ENCODE data around the gene CHRNB4.

The CHRNB4 gene

DNA sequence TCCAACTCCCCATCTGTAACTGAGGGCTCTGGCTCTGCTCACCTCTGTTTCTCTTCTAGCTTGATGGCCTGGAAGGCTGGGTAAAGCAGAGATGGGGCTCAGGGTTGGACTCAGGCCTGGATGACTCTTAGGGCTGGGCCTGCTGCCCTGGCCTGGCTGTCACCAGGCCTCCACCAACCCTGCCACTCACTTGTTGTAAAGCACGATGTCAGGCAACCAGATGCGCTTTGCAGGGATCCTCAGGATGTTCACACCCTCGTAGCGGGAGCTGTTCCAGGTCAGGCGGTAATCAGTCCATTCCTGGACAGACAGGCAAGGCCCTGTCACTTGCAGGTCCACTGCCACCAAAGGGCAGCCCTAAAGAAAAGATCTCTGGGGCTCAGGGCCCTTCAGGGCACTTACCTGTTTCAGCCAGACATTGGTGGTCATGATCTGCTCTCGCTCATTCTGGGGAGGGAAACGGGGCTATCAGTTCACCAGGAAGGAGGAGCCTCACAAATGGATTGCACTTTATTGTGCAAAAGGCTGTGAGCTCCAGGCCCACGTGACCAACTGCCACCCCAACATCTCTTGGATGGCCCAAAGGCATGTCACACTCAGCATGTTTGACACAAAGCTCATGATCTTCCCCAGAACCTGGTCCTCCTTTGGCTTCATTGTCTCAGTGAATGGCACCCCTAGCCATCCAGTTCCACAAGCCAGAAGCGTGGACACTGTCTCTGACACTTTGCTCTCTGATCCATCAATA lies 9.9 kb downstream of the CHRNB4 start:
- DNase-seq (ENCODE audit: low spot score): no peak

DNA sequence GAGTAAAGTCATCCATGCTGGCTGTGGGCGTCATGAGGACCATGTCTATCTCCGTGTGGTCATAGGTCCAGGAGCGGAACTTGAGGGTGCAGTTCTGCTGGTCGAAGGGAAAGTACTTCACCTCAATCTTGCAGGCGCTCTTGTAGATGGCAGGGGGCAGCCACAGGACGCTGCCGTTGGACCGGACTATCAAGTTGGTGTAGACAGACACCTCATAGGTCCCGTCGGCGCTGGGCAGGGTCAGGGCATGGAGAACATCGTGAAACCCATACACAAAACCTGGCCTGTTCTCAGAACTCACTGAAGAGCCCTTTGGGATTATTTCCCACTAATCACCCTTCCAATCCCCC lies 11.3 kb downstream of the CHRNB4 start:
- no peak for DNase-seq (ENCODE audit: low spot score)

DNA sequence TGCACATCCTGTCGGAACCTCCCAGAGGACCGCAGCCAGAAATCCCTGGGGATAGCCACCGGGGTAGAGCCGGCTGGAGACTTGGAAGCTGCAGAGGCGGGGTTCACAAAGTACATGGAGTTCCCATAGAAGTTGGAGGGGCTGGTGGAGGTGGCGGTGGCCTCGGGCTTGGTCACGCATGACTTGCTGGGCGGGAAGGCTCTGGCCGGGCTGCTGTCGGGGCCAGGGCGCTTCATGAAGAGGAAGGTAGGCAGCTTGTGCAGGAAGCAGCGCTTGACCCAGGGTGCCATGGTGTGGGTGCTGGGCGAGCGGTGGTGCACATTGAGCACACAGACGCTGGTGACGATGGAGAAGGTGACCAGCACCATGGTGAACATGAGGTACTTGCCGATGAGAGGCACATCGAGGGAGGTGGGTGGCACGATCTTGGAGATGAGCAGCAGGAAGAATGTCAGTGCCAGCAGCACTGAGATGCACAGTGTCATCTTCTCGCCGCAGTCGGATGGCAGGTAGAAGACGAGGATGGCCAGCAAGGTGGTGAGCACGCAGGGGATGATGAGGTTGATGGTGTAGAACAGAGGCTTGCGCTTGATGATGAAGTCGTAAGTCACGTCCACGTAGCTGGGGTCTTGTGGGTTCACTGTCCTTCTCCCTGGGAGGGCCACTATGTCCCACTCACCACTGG lies 11.8 kb downstream of the CHRNB4 start:
- DNase-seq (ENCODE audit: low spot score): no peak

DNA sequence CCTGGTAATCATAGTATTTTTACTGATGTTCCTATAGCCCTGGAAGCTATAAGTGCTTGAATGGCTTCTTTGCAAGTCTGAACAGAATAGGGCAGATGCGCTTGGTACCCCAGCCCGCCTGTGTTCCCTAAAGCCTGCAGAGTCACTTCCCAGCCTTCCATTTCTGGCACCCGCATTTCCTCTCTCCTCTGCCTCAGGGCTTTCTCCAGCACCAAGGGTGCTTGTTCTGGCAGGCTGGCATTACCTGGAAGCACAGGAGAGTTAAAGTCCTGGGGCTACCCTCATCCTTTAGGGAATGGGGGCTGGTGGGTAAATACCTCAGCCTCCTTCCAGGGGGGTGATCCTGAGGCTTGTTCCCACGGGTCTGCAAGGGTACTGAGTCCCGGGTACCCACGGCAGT lies 12.8 kb downstream of the CHRNB4 start:
- DNase-seq (ENCODE audit: low spot score): no peak

DNA sequence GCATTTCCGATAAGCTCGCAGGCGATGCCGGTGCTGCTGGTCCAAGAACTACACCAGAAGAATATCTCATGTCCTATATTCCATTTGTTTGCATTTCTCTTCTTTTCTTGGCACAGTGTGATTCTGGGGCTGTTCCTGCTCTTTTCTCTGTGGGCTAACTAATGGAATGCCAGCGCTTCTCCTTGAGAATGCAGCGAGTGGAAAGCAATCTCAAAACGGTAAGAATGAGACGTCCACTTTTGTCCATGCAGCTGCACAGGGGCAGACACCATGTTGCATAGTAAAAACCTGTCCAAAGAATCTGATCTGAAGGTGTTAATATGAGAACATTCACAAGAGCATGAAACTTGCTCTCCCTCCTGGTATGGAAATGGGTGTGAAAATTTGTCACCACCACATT lies 13.7 kb downstream of the CHRNB4 start:
- DNase-seq (ENCODE audit: low spot score): no peak

DNA sequence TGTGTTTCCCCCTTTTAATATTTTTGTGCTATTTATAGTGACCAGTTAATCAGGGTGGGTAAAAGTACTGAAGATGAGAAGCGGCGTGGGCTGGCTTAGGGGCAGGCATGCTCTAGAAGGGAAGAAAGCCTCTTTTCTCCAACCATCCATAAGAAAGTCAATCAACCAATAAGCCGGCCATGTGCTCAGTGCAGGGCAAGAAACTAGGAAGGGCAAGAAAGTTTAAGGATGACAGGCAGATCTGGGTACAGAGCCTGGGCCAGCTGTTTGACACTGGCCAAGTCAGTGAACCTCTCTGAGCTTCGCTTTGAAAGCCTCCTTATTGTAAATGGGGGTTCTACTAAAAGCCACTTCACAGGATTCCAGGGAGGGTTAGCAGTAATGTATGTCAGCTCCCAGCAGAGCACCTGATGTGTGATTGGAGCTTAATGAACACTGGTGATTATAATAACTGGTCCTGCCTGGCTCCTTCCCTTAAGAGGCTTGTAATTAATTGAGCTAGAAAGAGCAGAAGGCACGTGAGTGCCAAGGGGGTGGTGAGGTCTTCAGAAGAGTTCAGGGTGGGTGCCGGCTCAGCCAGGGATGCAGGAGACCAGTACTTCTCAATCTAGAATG lies 14.5 kb downstream of the CHRNB4 start:
- no peak for DNase-seq (ENCODE audit: low spot score)

DNA sequence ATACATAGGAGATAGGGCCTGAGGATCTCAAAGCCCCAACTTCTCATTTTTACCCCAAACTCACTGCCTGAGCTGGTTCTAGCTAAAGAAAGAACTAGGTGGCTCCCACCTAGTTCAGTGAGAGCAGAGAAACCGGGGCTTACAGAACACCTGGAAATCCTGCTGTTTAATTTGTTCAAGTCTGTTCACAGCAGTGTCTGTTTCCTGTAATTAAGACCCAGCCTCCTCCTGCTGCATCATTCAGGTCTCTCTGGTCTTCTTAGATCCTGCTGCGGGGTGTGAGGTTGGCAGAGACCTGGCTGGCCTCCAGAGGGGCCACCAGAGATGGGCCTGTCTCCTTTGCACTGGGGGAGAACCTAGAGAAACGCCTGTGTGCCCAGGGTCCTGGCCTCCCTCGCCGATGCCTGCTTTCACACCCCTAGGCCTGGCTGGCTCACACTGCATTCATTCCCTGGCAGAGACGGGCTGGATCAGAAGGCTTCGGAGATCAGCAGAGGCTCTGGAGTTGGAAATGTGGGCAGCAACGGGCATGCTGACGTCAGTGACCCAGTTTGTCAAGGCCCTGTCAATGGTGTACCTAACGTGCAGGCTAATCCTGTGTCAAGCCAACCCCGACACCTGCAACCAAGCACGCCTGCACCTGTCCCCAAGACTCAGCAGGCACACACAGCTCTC lies 15.3 kb downstream of the CHRNB4 start:
- no peak for DNase-seq (ENCODE audit: low spot score)

DNA sequence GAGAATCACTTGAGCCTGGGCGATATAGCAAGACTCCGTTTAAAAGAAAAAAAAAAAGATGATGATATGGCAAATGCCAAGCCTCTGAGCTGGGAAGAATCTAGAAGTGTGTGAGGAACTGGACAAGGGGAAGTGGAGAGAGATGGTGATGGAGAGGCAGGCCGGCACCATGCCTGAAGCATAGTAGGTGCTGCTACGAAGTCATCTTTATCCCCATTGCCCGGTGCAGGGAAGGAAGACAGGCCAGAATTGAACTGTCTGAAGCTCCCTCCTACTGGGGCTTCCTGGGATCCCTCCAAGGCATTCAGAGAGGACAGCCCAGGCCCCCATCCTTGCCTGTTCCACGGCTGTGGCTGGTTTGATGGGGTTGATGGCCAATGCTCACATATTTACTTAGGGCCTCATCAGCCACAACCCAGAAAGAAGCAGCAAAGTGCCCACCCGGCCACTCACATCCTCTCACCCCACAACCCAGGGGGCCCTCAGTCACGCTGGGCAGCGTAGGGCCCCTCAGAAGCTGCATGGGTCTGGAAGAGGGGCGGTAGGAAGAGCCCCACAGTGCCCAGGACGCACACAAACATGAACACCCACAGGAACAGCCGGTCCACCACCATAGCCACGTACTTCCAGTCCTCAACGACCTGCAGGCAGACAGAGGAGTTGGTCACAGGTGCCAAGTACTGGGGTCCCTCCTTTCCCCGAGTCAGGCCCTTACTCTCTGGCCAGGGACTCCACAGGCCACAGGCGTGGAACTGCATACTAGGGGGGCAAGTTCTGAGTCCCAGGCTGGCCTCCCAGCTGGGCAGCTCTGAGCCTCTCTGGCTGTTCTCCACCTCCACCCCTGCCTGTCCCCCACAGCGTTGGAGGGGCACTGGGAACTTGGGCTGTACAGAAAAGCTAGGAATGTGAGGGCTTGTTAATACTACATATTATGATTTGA lies 16.1 kb downstream of the CHRNB4 start:
- no peak for DNase-seq (ENCODE audit: low spot score)

DNA sequence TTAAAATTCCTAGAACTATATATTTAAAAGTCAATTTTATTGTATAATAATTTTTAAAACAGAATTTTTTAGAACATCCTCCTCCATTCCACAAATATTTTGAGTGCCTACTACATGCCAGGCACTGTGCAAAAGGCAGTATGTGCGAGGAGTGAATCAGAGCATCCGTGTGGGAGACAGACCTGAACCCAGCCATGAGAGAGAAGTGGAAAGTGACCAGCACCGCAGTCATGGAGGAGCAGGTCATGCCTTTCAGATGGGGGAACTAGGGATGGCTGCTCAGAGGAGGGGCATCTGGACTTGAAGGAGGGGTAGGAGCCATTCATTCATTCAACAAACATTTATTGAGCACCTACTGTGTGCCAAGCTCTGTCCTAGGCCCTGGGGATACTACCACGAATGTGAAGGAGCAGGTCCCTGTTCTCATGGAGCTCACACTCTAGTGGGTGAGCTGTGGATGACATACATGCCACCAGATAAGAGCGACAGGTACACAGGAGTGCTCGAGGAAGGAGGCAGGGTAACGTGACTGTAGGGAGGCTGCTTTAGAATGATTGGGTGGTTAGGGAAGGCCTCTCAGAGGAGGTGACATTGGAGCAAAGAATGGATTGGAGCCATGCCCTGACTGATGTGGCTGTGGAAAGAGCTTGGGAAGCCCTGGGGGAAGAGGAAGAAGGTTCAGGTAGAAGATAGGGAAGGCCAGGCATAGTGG lies 17.1 kb downstream of the CHRNB4 start:
- no peak for DNase-seq (ENCODE audit: low spot score)

DNA sequence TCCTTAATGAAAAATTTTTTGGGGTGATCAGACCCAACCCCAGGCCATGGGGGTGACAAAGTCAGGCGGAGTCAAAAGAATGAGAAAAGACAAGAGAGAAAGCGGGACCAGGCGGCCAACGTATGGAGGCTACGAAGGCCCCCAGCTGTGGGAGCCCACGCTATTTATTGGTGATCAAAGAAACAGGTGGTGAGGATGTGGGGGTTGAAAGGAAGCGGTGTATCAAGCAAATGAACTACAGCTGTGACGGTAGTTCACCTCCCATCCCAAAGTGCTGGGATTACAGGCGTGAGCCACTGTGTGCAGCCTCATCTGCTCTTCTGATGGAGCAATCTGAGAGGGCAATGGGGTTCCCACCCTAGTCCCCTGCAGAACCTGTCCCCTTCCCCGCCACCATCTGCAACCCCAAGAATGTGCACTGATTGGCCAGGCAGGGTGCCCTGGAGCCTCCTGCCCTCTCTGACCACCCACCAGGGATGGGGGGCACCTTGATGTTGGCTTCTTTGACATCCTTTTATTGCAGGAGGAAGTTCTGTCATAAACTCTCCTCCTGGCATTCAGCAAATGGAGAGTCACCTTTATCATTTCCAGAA lies 19.1 kb downstream of the CHRNB4 start:
- DNase-seq (ENCODE audit: low spot score): no peak

DNA sequence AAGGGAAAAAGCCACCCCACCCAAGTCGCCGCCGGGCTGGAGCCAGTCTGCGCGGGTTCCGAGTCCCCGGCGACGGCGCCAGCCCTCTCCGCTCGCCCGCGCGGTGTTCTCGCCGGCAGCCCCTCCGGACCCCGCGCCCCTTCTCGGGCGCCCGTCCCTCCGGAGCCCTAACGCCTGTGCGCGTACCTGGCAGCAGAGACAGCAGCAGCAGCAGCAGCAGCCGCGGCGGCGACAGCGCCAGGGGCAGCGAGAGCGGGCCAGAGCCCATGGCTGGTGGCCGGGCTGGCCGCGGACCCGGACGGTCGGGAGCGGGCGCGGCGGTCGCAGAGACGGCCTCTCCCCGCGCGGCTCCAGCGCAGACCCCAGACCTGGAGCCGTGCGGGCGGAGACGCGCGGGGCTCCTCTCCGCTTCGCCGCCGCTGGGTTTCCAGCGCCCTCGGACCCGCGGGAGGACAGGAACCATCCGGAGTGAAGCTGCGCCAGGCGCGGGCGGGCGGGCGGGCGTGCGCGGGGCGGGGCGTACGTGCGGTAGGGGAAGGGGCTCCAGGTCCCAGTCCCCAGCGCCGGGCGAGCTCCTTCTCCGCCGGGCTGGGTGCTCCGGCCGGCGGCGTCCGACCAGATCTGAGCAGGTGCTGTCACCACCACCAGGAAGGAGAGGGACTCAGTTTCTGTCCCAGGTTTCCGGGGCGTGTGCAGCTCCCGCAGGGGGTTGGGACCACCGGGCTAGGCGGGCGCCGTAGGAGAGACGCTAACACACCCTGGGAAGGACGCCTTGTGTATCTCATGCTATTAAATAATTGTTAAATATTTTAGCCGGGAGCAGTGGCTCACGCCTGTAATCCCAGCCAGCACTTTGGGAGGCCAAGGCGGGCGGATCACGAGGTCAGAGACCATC lies 20.2 kb downstream of the CHRNB4 start, which contains the start of gene CHRNA3:
Gene CHRNA3 (minus strand): TSS at position 470 of the 895 bp plus-strand sequence. CDS start 202 bp downstream, at position 268.
- no peak for DNase-seq (ENCODE audit: low spot score)

DNA sequence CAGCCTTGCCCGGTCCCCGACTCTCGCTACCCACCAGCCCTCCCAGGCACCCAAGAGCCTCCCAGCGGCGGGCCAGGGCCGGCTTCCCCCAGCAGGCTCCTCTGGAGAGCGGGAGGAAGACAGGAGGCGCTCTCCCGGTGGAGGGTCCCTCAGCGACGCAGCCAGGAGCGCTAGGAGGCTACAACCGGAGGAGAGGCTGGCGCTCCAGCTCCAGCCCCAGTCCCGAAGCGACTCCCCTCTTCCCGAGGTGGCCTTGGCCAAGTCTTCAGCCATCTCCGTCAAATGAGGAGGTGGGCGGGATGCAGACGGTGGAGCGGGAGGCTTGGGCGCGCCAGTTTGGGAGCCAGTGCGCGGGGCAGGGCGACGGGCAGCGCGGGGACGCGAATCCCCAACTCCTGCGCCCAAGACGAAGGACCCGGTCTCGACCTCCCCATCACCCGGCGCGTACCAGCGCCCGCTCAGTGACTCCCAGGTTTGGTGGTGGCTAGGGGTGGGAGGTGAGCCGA lies 20.9 kb downstream of the CHRNB4 start:
- no peak for DNase-seq (ENCODE audit: low spot score)

DNA sequence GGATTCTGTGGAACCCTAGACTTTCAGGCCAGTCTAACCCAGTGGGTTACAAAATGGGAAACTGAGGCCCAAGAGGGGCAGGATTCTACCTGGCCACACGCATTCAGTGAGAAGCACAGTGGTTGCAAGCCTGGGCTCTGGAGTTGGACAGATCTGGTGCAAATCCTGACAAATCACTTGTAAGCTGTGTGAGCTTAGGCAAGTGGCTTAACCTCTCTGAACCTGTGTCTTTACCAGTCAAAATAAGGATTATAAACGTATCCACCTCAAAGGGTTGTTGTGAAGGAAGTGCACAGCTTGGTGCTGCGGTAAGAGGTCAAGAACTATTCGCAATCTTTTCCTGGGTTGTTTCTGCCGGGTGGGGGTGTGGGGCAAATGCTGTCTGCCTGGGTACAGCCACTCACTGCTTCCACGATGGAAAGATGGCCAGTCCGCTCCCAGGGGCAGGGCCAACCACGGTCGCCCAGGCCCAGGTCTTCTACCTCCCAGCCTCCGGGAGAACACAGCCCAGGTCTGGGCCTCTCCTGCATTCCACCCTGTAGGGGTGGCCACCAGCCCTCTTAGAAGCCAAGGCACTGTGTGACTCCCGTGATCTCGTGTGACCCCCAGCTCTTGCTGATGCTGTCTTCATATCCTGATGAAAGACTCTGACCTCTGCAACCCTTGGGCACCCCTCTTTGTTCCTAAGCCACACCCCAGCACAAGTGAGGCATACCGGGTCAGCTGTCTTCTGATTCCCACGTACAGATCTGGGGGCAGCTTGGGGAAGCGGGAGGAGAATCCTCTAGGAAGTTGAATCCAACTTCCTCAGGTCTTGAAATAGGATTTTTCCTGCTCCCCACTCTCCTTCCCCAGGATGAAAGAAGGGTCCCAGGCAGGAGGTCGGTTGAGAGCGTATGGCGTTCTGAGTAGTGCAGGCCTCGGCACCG lies 21.7 kb downstream of the CHRNB4 start:
- DNase-seq (ENCODE audit: low spot score): no peak

DNA sequence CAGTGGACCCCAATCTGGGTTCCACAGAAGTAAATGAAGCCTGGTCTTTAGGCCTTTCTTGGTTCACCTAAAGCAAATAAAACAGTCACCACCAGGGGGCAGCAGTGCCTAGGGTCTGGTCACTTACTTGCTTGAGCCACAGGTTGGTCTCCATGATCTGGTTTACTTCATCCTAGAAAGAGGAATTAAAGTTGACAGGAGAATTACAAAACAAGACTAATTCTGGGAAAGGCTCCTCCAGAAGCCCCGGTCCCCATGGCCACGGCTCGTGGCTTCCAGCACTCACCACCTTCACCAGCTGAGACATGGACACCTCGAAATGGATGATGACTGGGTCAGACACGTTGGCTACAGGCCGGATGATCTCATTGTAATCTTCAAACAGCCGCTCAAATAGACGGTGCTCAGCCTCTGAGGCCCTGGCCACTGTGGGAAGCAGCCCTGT lies 22.5 kb downstream of the CHRNB4 start:
- peak; percentile 87 for DNase-seq (ENCODE audit: low spot score)

DNA sequence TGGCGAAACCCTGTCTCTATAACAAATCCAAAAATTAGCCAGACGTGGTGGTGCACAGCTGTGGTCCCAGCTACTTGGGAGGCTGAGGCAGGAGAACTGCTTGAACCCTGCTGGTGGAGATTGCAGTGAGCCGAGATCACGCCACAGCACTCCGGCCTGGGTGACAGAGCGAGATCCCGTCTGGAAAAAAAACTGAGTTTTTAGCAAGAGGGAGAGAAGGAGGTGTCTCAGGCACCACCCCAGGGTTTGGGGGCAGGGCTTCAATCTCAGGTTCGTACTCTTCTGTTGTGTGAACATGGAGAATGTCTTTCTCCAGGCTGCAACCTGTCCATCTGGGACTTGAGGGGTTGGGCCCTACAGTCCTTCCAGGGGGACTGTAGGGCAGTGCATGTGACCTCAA lies 22.9 kb downstream of the CHRNB4 start:
- DNase-seq (ENCODE audit: low spot score): no peak

DNA sequence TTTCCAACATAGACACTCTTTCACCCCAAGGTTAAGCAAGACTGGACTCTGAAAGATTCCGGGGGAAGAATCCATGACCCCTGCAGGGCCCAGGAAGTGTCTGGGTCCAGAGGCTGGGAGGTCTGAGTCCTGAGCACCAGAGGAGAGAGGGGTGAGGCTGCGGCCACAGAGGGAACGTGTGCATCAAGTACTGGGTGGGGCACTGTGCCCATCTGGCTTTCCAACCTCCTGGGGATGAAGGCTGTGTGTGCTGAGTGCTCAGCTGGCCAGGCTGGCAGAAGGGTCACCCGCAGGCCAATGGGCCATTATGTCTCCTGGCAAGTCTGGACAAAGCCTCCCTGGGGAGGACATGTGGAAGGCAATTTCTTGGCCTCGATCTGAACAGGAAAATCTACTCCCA lies 23.5 kb downstream of the CHRNB4 start:
- DNase-seq (ENCODE audit: low spot score): no peak

DNA sequence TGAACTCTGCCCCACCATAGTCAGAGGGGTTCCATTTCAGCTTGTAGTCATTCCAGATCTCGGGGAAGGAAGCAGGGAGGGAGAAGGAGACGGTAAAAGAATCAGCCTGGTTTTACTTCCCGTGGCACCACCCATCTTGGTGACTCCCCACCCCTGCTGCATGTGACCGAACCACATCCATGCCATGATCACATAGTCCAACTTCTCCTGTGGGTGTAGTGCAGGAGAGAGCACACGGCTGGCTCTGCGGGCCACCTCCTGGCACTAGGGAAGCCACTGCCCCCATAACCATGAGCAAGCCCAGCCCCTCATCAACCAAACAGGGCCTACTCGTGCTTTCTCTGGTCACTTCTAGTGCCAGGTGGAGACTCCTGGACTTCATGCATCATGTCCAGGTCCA lies 23.9 kb downstream of the CHRNB4 start:
- no peak for DNase-seq (ENCODE audit: low spot score)

DNA sequence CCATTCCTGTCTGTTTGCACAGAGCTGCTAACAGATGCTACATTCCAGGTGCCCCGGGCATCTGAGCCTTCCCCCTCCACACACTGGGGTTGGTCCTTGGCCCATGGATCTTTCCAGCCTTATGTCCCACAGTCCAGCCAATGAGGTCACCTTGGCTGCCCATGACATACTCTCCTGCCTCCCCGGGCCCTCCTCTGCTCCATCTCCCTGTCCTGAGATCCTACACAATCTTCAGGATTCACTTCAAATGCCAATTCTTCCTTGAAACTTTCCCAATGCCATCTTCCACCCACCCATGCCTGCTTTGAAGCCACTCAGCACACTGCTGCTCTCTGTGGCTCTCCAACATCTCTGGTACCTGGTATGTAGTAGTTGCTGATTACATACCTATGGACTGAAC lies 24.5 kb downstream of the CHRNB4 start:
- DNase-seq (ENCODE audit: low spot score): no peak
